ENCODE data around the gene PPP3R1. TPM values are rescaled to one million over a fixed set of nuclear protein-coding genes. Genes with fewer than 3 reads are reported as not detected.

Gene PPP3R1
- total RNA-seq, 2 experiments from 2014 or later = 72.7 to 73.7 TPM

DNA sequence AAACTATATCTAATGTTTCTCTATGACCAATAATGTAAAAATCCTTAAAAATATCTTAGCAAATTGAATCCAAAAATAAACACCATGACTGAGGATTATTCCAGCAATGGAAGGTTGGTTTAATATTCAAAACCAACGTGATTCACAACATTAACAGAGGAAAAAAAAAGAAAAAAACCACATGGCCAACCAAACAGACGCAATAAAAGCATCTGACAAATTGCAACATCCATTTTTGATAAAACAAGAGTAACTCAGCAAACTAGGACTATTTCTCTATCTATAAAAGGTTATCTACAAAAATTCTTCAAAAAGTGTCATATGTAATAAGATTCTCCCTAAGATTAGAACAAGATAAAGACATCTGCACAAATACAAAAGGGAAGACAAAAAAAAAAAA, 28.9 kb downstream of the PPP3R1 start:
- DNase-seq = no peak
- ATAC-seq = no peak
- peaks cover 26% of the 10 kb centered on the region for H3K36me3 Mint-ChIP-seq (ENCODE audit: low read depth)
- H3K9me3 Mint-ChIP-seq = no peaks in the 10 kb centered on the region
- no peak overlapping the region for H3K4me3 Mint-ChIP-seq
- H3K27me3 Mint-ChIP-seq = no peaks in the 10 kb centered on the region
- peaks cover 86% of the 10 kb centered on the region for H3K4me1 Mint-ChIP-seq (ENCODE audit: low read depth)
- intact Hi-C loops (cut with micrococcal nuclease) = no loop called here
- no peak for TF ChIP-seq CTCF (IDR thresholded peaks at IDR 0.05)
- no peak overlapping the region for H3K27ac Mint-ChIP-seq
- ChIA-PET CTCF (interaction anchor here (1.2 to 1.5 kb wide), 3 partner anchors 16 to 37 kb away, joined by 3 to 6 read pairs (median 4); no protein-coding TSS in a partner anchor), POLR2A (no interaction called here)

GRCh38 chr2:68222287-68222686, 30.0 kb downstream of the PPP3R1 start:
- intact Hi-C loops (cut with micrococcal nuclease) = no loop called here
- Mint-ChIP-seq H3K36me3 (ENCODE audit: low read depth) (peaks cover 26% of the 10 kb centered on the region), H3K27ac (peak overlapping the region; percentile 40), H3K9me3 (no peaks in the 10 kb centered on the region), H3K4me3 (no peak overlapping the region), H3K27me3 (no peaks in the 10 kb centered on the region), H3K4me1 (ENCODE audit: low read depth) (peaks cover 86% of the 10 kb centered on the region)
- ChIA-PET POLR2A (no interaction called here), CTCF (interaction anchor here (0.9 to 1.3 kb wide), 3 partner anchors 14 to 36 kb away, joined by 3 to 5 read pairs (median 3); no protein-coding TSS in a partner anchor)
- ATAC-seq (no peak), DNase-seq (no peak)
- no peak for TF ChIP-seq CTCF (IDR thresholded peaks at IDR 0.05)

GRCh38 chr2:68218343-68218901, 33.9 kb downstream of the PPP3R1 start:
- TF ChIP-seq CTCF (IDR thresholded peaks at IDR 0.05) = no peak
- H3K4me1 Mint-ChIP-seq (ENCODE audit: low read depth) = peaks cover 81% of the 10 kb centered on the region
- no peaks in the 10 kb centered on the region for H3K27me3 Mint-ChIP-seq
- peaks cover 42% of the 10 kb centered on the region for H3K36me3 Mint-ChIP-seq (ENCODE audit: low read depth)
- no peak for ATAC-seq
- H3K4me3 Mint-ChIP-seq = no peak overlapping the region
- ChIA-PET POLR2A (interaction anchor here (1.7 kb wide), 1 partner anchor 9 kb away, joined by 4 read pairs; no protein-coding TSS in a partner anchor), CTCF (interaction anchor here (1.2 to 1.5 kb wide), 2 partner anchors 10 to 32 kb away, joined by 3 to 5 read pairs; no protein-coding TSS in a partner anchor)
- no peaks in the 10 kb centered on the region for H3K9me3 Mint-ChIP-seq
- peak overlapping the region; percentile 45 for H3K27ac Mint-ChIP-seq
- intact Hi-C loops (cut with micrococcal nuclease) = no loop called here
- no peak for DNase-seq

DNA sequence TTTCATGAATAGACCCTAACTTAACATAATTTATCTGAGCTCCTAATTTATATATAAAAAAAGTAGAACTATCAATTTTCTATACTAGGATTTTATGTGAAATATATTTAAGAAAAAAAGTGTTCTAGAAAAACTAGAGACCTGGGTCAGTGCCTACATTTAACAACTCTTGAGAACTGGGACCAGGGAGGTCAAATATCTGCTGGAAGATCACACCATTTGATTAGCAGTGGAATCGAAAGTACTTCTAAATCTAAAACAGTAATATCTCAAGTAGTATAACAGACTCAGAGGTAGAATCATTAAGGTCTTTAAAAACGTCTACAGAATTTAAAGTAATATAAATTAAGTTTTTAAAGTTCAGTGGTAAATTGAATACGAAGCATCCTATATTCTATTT, 34.6 kb downstream of the PPP3R1 start:
- Mint-ChIP-seq H3K9me3 (no peaks in the 10 kb centered on the region), H3K27me3 (no peaks in the 10 kb centered on the region), H3K27ac (peak overlapping the region; percentile 52), H3K4me1 (ENCODE audit: low read depth) (peaks cover 81% of the 10 kb centered on the region), H3K4me3 (no peak overlapping the region), H3K36me3 (ENCODE audit: low read depth) (peaks cover 46% of the 10 kb centered on the region)
- POLR2A ChIA-PET = interaction anchor here (0.6 kb wide), 1 partner anchor 28 kb away, joined by 3 read pairs; no protein-coding TSS in a partner anchor
- ATAC-seq (no peak), DNase-seq (no peak)
- TF ChIP-seq CTCF (IDR thresholded peaks at IDR 0.05) = no peak
- CTCF ChIA-PET = interaction anchor here (1.2 to 1.5 kb wide), 2 partner anchors 11 to 32 kb away, joined by 3 to 5 read pairs; no protein-coding TSS in a partner anchor
- intact Hi-C loops (cut with micrococcal nuclease) = no loop called here
